H9 (cell line): ENCODE data around the gene RGS6. TPM values are rescaled to one million over a fixed set of nuclear protein-coding genes. Genes with fewer than 3 reads are reported as not detected.

Experiments
- DNase-seq: peaks from one replicate; pipeline ENCODE4 v3.0.0-alpha.2; 2017
- H2AFZ ChIP-seq: one replicate; pipeline ENCODE4 v1.6.1; 2013; ENCODE audit warnings: mild to moderate bottlenecking, low read length, control low read depth, moderate library complexity
- H2AK5ac ChIP-seq: 2 replicates; pipeline ENCODE4 v1.6.1; 2013; ENCODE audit warnings: low read length, control low read depth, mixed read lengths; ENCODE audit not compliant: insufficient read length
- H2BK120ac ChIP-seq: one replicate; pipeline ENCODE4 v1.6.1; 2013; ENCODE audit warnings: low read depth, mild to moderate bottlenecking, low read length, control low read depth, inconsistent platforms; ENCODE audit not compliant: poor library complexity, severe bottlenecking
- H2BK12ac ChIP-seq: 2 replicates; pipeline ENCODE4 v1.6.1; 2013; ENCODE audit warnings: low read length, control low read depth, mixed read lengths, low read depth; ENCODE audit not compliant: insufficient read length
- H2BK15ac ChIP-seq: 2 replicates; pipeline ENCODE4 v1.6.1; 2013; ENCODE audit warnings: low read depth, low read length, control low read depth
- H2BK20ac ChIP-seq: one replicate; pipeline ENCODE4 v1.6.1; 2013; ENCODE audit warnings: low read depth, mild to moderate bottlenecking, low read length, control low read depth, inconsistent platforms; ENCODE audit not compliant: poor library complexity, severe bottlenecking
- H2BK5ac ChIP-seq: 2 replicates; pipeline ENCODE4 v1.6.1; 2013; ENCODE audit warnings: low read length, control low read depth, mixed read lengths; ENCODE audit not compliant: insufficient read length
- H3K14ac ChIP-seq: 2 replicates; pipeline ENCODE4 v1.6.1; 2013; ENCODE audit warnings: low read length, control low read depth; ENCODE audit not compliant: insufficient read depth
- H3K18ac ChIP-seq: 2 replicates; pipeline ENCODE4 v1.6.1; 2013; ENCODE audit warnings: low read depth, mild to moderate bottlenecking, mixed read lengths, low read length, control low read depth; ENCODE audit not compliant: insufficient read length
- H3K23ac ChIP-seq: 2 replicates; pipeline ENCODE4 v1.6.1; 2013; ENCODE audit warnings: low read length, control low read depth, mixed read lengths, low read depth; ENCODE audit not compliant: insufficient read length
- H3K23me2 ChIP-seq: 2 replicates; pipeline ENCODE4 v1.6.1; 2013; ENCODE audit warnings: low read depth, mild to moderate bottlenecking, mixed read lengths, low read length, control low read depth; ENCODE audit not compliant: insufficient read length, poor library complexity, severe bottlenecking
- H3K27ac ChIP-seq: 2 replicates; pipeline ENCODE4 v1.5.1; 2013; ENCODE audit warnings: low read length, control low read depth, mixed read lengths, low read depth; ENCODE audit not compliant: insufficient read length
- H3K27me3 ChIP-seq: 2 replicates; pipeline ENCODE4 v1.6.1; 2013; ENCODE audit warnings: low read length, control low read depth, inconsistent platforms; ENCODE audit not compliant: insufficient read depth
- H3K4ac ChIP-seq: 2 replicates; pipeline ENCODE4 v1.6.1; 2013; ENCODE audit warnings: low read depth, mild to moderate bottlenecking, control low read depth, inconsistent platforms, low read length, moderate library complexity
- H3K4me1 ChIP-seq: 2 replicates; pipeline ENCODE4 v1.6.1; 2013; ENCODE audit warnings: low read length, control low read depth, inconsistent platforms; ENCODE audit not compliant: insufficient read depth
- H3K4me2 ChIP-seq: 2 replicates; pipeline ENCODE4 v1.6.1; 2013; ENCODE audit warnings: low read length, control low read depth, mixed read lengths; ENCODE audit not compliant: insufficient read length, insufficient read depth
- H3K56ac ChIP-seq: 2 replicates; pipeline ENCODE4 v1.6.1; 2013; ENCODE audit warnings: low read depth, mild to moderate bottlenecking, mixed read lengths, low read length, control low read depth; ENCODE audit not compliant: insufficient read length
- H3K79me1 ChIP-seq: 2 replicates; pipeline ENCODE4 v1.6.1; 2013; ENCODE audit warnings: low read depth, mild to moderate bottlenecking, moderate library complexity, low read length, control low read depth, inconsistent platforms; ENCODE audit not compliant: insufficient read depth, poor library complexity, severe bottlenecking
- H3K79me2 ChIP-seq: 2 replicates; pipeline ENCODE4 v1.6.1; 2013; ENCODE audit warnings: low read length, control low read depth, inconsistent platforms; ENCODE audit not compliant: insufficient read depth
- H3K9ac ChIP-seq: 2 replicates; pipeline ENCODE4 v1.6.1; 2013; ENCODE audit warnings: low read length, control low read depth, mixed read lengths; ENCODE audit not compliant: insufficient read length; ENCODE audit errors: extremely low read depth
- H3K9me3 ChIP-seq: one replicate; pipeline ENCODE4 v1.6.1; 2013; ENCODE audit warnings: low read depth, low read length, inconsistent platforms; ENCODE audit not compliant: control insufficient read depth
- H3T11ph ChIP-seq: one replicate; pipeline ENCODE4 v1.6.1; 2013; ENCODE audit warnings: mild to moderate bottlenecking, low read length, control low read depth, inconsistent platforms
- H4K20me1 ChIP-seq: one replicate; pipeline ENCODE4 v1.6.1; 2013; ENCODE audit not compliant: control insufficient read depth, insufficient read length, insufficient read depth
- H4K5ac ChIP-seq: 2 replicates; pipeline ENCODE4 v1.6.1; 2013; ENCODE audit warnings: low read depth, mild to moderate bottlenecking, mixed read lengths, low read length, control low read depth; ENCODE audit not compliant: insufficient read length
- H4K8ac ChIP-seq: replicated peaks from 2 replicates; pipeline ENCODE4 v1.6.1; 2013; ENCODE audit warnings: low read length, control low read depth, mixed read lengths, low read depth; ENCODE audit not compliant: insufficient read length
- H4K91ac ChIP-seq: 2 replicates; pipeline ENCODE4 v1.6.1; 2013; ENCODE audit warnings: low read depth, mild to moderate bottlenecking, moderate library complexity, mixed read lengths, low read length, control low read depth; ENCODE audit not compliant: insufficient read length
- H3K27ac Mint-ChIP-seq, 3 experiments: 2 replicates in 2 of 3; 3 replicates in 1 of 3; pipeline ENCODE4 v1.8.0; 2020 to 2021; ENCODE audit warnings: mixed read lengths in 3 of 3, mild to moderate bottlenecking in 1 of 3, moderate library complexity in 1 of 3
- H3K27me3 Mint-ChIP-seq: 2 replicates; pipeline ENCODE4 v1.8.0; 2021; ENCODE audit warnings: low read depth, mild to moderate bottlenecking, moderate library complexity, mixed read lengths
- H3K36me3 Mint-ChIP-seq, 3 experiments: 2 replicates in 2 of 3; 3 replicates in 1 of 3; pipeline ENCODE4 v1.8.0; 2020 to 2021; ENCODE audit warnings: low read depth in 3 of 3, mixed read lengths in 3 of 3; ENCODE audit not compliant: insufficient read depth in 1 of 3
- H3K4me1 Mint-ChIP-seq, 2 experiments: 2 replicates each; pipeline ENCODE4 v1.8.0; 2020; ENCODE audit warnings: mixed read lengths in 2 of 2
- H3K4me3 Mint-ChIP-seq, 2 experiments: 2 replicates in 1 of 2; 3 replicates in 1 of 2; pipeline ENCODE4 v1.8.0; 2020 to 2021; ENCODE audit warnings: mild to moderate bottlenecking in 2 of 2, mixed read lengths in 2 of 2, moderate library complexity in 1 of 2
- H3K9me3 Mint-ChIP-seq, 2 experiments: 2 replicates in 1 of 2; 3 replicates in 1 of 2; pipeline ENCODE4 v1.8.0; 2020; ENCODE audit warnings: mild to moderate bottlenecking in 2 of 2, mixed read lengths in 2 of 2, moderate library complexity in 1 of 2
- CTCF ChIP-seq: fragments of 200-600 bp; sonication (generic); conservative IDR thresholded peaks from 3 replicates; pipeline ENCODE4 v1.8.0; 2021; ENCODE audit warnings: antibody characterized with exemption, mild to moderate bottlenecking
- WGBS: extraction: QIAGEN DNeasy Blood & Tissue Kit; methylation state at CpG from one replicate; pipeline ENCODE4 v1.1.7; 2013; ENCODE audit warnings: missing lambda C conversion rate, low lambda C conversion rate, mixed read lengths; ENCODE audit not compliant: insufficient read length; ENCODE audit errors: extremely low coverage; 5-methylcytosine and 5-hydroxymethylcytosine counted together
- total RNA-seq: library from RNA; stranded (reverse); gene quantifications from 2 replicates; pipeline ENCODE4 v1.2.1, GENCODE V29; 2021

Gene RGS6
- total RNA-seq, 1 experiment from 2014 or later: 3.0 TPM

GRCh38 chr14:72401632-72402376, 469.6 kb downstream of the RGS6 start:
- no peak overlapping the region for H3K23ac ChIP-seq

More at GRCh38 chr14:72401632-72402376, 469.6 kb downstream of the RGS6 start:
- Histone ChIP-seq H4K20me1 (no peaks in the 10 kb centered on the region), H3K9me3 (no peaks in the 10 kb centered on the region), H3K4ac (no peak overlapping the region), H3K18ac (no peak overlapping the region), H4K5ac (no peak overlapping the region), H2BK20ac (no peak overlapping the region), H3T11ph (no peak overlapping the region), H2BK15ac (no peak overlapping the region), H3K79me1 (no peaks in the 10 kb centered on the region), H3K27ac (no peak overlapping the region), H3K9ac (no peak overlapping the region), H3K4me1 (no peaks in the 10 kb centered on the region), H3K14ac (no peak overlapping the region), H2BK12ac (no peak overlapping the region), H2BK5ac (no peak overlapping the region), H2BK120ac (no peak overlapping the region), H2AFZ (no peak overlapping the region), H4K91ac (no peak overlapping the region), H3K79me2 (no peaks in the 10 kb centered on the region), H3K23me2 (no peaks in the 10 kb centered on the region), H4K8ac (no peak overlapping the region), H3K27me3 (no peaks in the 10 kb centered on the region), H3K4me2 (no peak overlapping the region), H3K56ac (no peak overlapping the region), H2AK5ac (no peak overlapping the region)
- WGBS: no CpG with 5 or more reads among the region's 8 CpGs
- no peaks in the 10 kb centered on the region for H3K27me3 Mint-ChIP-seq
- DNase-seq: no peak
- H3K4me3 Mint-ChIP-seq: no peak overlapping the region
- TF ChIP-seq CTCF: no peak
- H3K9me3 Mint-ChIP-seq: peaks cover 3 to 6% of the 10 kb centered on the region in 2 experiments; a peak in 3 of 5 replicates
- peak overlapping the region in 1 of 3 experiments; percentile 37; a peak in 1 of 7 replicates for H3K27ac Mint-ChIP-seq
- no peaks in the 10 kb centered on the region for H3K36me3 Mint-ChIP-seq
- H3K4me1 Mint-ChIP-seq: peaks cover 6 to 7% of the 10 kb centered on the region in 2 experiments; a peak in 3 of 4 replicates
